Measurements from ENCODE around the gene GJC1.

DNA sequence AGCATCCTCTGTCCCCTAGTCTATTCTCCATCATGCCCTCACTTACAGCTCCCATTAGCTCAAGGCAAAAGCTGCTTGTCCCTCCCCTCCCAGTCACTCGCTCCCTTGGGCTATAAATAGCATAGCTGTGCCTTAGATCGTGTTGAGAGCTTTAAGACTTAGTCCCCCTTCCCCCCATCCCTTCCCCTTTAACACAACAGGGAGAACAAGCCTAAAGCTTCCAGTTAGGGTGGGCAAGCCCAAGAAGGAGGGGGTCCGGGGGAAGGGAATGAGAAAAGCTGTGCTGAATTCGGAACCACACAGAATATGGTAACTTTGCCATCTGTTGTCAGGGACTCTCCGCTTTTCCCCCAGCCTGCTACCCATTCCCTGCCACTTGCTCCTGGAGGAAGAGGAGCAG, 12.7 kb upstream of the GJC1 start:
- TF ChIP-seq, protein P1, sequence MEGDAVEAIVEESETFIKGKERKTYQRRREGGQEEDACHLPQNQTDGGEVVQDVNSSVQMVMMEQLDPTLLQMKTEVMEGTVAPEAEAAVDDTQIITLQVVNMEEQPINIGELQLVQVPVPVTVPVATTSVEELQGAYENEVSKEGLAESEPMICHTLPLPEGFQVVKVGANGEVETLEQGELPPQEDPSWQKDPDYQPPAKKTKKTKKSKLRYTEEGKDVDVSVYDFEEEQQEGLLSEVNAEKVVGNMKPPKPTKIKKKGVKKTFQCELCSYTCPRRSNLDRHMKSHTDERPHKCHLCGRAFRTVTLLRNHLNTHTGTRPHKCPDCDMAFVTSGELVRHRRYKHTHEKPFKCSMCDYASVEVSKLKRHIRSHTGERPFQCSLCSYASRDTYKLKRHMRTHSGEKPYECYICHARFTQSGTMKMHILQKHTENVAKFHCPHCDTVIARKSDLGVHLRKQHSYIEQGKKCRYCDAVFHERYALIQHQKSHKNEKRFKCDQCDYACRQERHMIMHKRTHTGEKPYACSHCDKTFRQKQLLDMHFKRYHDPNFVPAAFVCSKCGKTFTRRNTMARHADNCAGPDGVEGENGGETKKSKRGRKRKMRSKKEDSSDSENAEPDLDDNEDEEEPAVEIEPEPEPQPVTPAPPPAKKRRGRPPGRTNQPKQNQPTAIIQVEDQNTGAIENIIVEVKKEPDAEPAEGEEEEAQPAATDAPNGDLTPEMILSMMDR (IDR thresholded peaks at IDR 0.05) = no peak
- TF ChIP-seq POLR2A (IDR thresholded peaks at IDR 0.05) = no peak

All from esophagus squamous epithelium (tissue), 4 donors.